Fibroblast of villous mesenchyme (primary cell): Measurements from ENCODE around the gene DPYD. TPM values are rescaled to one million over a fixed set of nuclear protein-coding genes. Genes with fewer than 3 reads are reported as not detected.

ENCODE experiments used
- DNase-seq: peaks from one replicate; pipeline ENCODE4 v3.0.0-alpha.2; 2010; ENCODE audit warnings: low read depth
- H3K4me3 ChIP-seq: 2 replicates; pipeline ENCODE4 v1.5.1; 2011; ENCODE audit warnings: low read depth, mild to moderate bottlenecking, low read length
- total RNA-seq: library from RNA; depleted of rRNA; stranded (reverse); fragments of >200 nt; gene quantifications from 2 replicates; pipeline ENCODE4 v1.2.3, GENCODE V29; 2012
- TF ChIP-seq, protein P1 (sequence below): IDR thresholded peaks from 2 replicates; pipeline ENCODE4 v1.5.1; 2012; ENCODE audit warnings: low read depth, mild to moderate bottlenecking, low read length; ENCODE audit not compliant: insufficient read depth

Gene DPYD
- total RNA-seq, 1 donor = 48.4 TPM

GRCh38 chr1:97651250-97651649 lies 269.6 kb downstream of the DPYD start:
- H3K4me3 ChIP-seq = no peak overlapping the region
- DNase-seq = no peak
- TF ChIP-seq, protein P1, sequence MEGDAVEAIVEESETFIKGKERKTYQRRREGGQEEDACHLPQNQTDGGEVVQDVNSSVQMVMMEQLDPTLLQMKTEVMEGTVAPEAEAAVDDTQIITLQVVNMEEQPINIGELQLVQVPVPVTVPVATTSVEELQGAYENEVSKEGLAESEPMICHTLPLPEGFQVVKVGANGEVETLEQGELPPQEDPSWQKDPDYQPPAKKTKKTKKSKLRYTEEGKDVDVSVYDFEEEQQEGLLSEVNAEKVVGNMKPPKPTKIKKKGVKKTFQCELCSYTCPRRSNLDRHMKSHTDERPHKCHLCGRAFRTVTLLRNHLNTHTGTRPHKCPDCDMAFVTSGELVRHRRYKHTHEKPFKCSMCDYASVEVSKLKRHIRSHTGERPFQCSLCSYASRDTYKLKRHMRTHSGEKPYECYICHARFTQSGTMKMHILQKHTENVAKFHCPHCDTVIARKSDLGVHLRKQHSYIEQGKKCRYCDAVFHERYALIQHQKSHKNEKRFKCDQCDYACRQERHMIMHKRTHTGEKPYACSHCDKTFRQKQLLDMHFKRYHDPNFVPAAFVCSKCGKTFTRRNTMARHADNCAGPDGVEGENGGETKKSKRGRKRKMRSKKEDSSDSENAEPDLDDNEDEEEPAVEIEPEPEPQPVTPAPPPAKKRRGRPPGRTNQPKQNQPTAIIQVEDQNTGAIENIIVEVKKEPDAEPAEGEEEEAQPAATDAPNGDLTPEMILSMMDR = no peak

DNA sequence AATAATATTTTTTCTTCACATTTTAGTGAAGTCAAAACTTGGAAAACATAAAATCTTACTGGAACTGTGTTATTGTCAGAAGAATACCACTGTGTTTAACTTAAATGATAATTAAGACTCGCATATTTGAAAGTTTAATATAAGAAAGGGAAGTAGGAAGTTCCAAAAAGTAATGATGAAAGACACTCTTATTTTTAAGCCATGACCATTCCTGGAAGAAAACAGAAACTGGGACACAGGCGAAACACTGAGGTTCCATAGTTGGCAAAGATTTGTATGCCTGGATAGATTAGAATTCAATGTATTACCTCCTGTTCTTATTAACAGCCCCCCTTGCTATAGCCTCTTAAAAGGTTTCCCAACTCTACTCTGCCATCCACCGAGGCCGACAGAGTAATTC lies 271.2 kb downstream of the DPYD start:
- no peak for DNase-seq
- TF ChIP-seq, protein P1 = no peak
- H3K4me3 ChIP-seq = no peak overlapping the region

- H3K4me3 ChIP-seq = no peak overlapping the region
- DNase-seq = peak; percentile 12
- TF ChIP-seq, protein P1 = no peak
Measured at GRCh38 chr1:97647776-97648175, 273.1 kb downstream of the DPYD start.

DNA sequence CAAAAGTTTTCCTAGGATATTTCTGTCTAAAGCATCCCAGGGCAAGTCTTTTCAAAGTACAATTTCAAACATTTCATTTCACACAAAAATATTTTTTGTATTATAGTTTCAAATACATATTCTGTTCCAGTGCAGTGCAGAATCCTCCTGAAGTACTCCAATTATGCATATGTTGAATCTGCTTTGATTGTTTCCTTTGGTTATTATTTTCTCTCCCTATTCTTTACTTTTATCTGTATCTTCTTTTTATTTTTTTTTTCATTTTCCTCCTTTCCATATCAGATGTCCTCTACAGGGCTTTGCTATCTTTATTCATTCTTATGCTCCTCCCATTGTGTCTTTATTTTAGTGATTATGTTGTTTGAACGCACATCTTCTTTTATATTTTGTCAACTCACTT lies 274.8 kb downstream of the DPYD start:
- DNase-seq = no peak
- TF ChIP-seq, protein P1 = no peak
- no peak overlapping the region for H3K4me3 ChIP-seq

- TF ChIP-seq, protein P1 = no peak
- H3K4me3 ChIP-seq = no peak overlapping the region
- no peak for DNase-seq
Measured at GRCh38 chr1:97640677-97641076, 280.2 kb downstream of the DPYD start.

GRCh38 chr1:97636941-97637340 lies 283.9 kb downstream of the DPYD start:
- peak; percentile 9 for DNase-seq

GRCh38 chr1:97634758-97635157 lies 286.1 kb downstream of the DPYD start:
- no peak overlapping the region for H3K4me3 ChIP-seq
- TF ChIP-seq, protein P1 = no peak
- no peak for DNase-seq

More at GRCh38 chr1:97636941-97637340, 283.9 kb downstream of the DPYD start:
- TF ChIP-seq, protein P1 = no peak
- no peak overlapping the region for H3K4me3 ChIP-seq
